Ascending aorta (tissue), 2 donors: ENCODE results near the gene HSPA4. TPM values are rescaled to one million over a fixed set of nuclear protein-coding genes. Genes with fewer than 3 reads are reported as not detected.

Source experiments
- DNase-seq, 2 donors: peaks; one replicate each; pipeline ENCODE4 v3.0.0-alpha.2; 2019; ENCODE audit warnings: low spot score in 2 of 2
- H3K27ac ChIP-seq, 2 donors: fragments of 200-600 bp; sonication (generic); one replicate each; pipeline ENCODE4 v1.5.1; 2016 to 2017; ENCODE audit warnings: mild to moderate bottlenecking in 1 of 2
- H3K27me3 ChIP-seq: fragments of 200-600 bp; sonication (generic); one replicate; pipeline ENCODE4 v1.5.1; 2017
- H3K36me3 ChIP-seq, 2 donors: fragments of 200-600 bp; sonication (generic); one replicate each; pipeline ENCODE4 v1.5.1; 2016
- H3K4me1 ChIP-seq, 2 donors: fragments of 200-600 bp; sonication (generic); one replicate each; pipeline ENCODE4 v1.5.1; 2016 to 2017; ENCODE audit warnings: mild to moderate bottlenecking in 1 of 2
- H3K4me3 ChIP-seq, 2 donors: fragments of 200-600 bp; sonication (generic); one replicate each; pipeline ENCODE4 v1.5.1; 2016 to 2017; ENCODE audit warnings: mild to moderate bottlenecking in 1 of 2
- H3K9me3 ChIP-seq, 2 donors: fragments of 200-600 bp; sonication (generic); one replicate each; pipeline ENCODE4 v1.5.1; 2016
- CTCF ChIP-seq, 3 experiments: fragments of 200-600 bp in 2 of 3; fragments of 450-650 bp in 1 of 3; sonication (generic) in 2 of 3; IDR thresholded peaks; one replicate each; pipeline ENCODE4 v1.5.1; 2016 to 2019; ENCODE audit warnings: antibody characterized with exemption in 3 of 3, mild to moderate bottlenecking in 1 of 3, moderate library complexity in 1 of 3
- intact Hi-C: fragments of 100-400 bp; cut with DNase I; formaldehyde crosslinking; loops from one replicate; pipeline ENCODE4 v1.15.1; 2023
- total RNA-seq: library from RNA; depleted of rRNA; stranded (reverse); fragments of >200 nt; gene quantifications from one replicate; pipeline ENCODE4 v1.1.0, GENCODE V29; 2016

Gene HSPA4
- total RNA-seq, 1 donor from 2014 or later = 16.2 TPM

DNA sequence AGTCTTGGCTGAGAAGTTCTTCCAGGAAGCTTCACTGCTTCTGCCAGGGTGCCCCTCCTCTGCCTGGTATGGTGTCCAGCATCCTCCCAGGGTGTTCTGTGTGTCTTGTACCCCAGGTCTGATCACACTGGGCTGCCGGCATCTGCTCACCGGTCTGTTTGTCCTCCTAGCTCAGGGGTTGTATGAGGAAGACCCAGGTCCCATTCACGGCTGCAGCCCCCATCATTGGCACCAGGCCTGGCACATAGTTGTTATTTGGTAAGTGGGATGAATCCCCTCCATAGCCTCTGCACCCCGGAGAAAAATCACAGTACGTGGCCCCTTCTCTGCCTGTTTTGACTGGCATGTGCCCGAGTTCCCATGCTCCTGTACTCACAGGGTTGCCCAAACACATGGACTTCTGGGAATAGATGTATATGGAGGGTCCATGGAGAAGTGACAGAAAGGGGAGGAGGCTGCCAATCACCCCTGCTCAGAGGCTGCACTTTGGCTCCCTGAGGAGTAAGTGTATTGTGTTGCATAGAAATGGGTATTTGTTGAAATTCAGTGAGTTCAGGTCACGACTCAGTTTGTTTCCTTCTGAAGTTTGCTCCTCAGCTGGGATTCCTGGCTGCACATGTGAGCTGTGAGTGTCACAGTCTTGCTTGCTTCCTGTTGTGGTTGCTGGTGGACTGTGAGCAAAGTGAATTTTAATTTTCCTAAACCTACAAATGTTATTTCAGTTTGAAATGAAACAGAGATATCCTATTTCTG, 96.2 kb downstream of the HSPA4 start:
- no peak for TF ChIP-seq CTCF (IDR thresholded peaks at IDR 0.05)
- intact Hi-C loops = no loop called here
- no peak for DNase-seq

DNA sequence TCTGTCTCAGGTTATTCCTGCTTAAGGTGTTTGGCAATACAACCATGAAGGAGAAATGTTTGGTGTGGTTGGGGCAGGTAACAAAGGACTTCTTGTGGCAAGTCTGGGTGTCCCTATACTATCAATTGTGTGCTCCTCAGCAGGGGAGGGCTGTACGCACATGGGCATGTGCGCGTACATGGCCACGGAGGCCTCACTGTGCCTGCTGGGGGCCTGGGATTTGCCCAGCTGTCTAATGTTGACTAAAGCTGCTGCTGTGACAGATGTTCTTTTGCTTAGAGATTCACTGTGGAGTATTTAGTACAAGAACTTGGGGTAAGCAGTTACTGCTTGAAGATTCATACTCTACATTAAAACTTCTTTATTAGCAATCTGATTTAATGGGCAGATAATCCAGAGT, 97.5 kb downstream of the HSPA4 start:
- Histone ChIP-seq H3K27me3 (no peaks in the 10 kb centered on the region), H3K4me1 (no peaks in the 10 kb centered on the region), H3K9me3 (no peaks in the 10 kb centered on the region), H3K36me3 (no peaks in the 10 kb centered on the region), H3K27ac (no peak overlapping the region), H3K4me3 (no peak overlapping the region)
- no peak for DNase-seq
- intact Hi-C loops = no loop called here
- TF ChIP-seq CTCF (IDR thresholded peaks at IDR 0.05) = no peak

More for the DNA sequence above, 96.2 kb downstream of the HSPA4 start:
- no peaks in the 10 kb centered on the region for H3K9me3 ChIP-seq
- H3K36me3 ChIP-seq = no peaks in the 10 kb centered on the region
- H3K27ac ChIP-seq = no peak overlapping the region
- H3K4me3 ChIP-seq = no peak overlapping the region
- H3K4me1 ChIP-seq = no peaks in the 10 kb centered on the region
- no peaks in the 10 kb centered on the region for H3K27me3 ChIP-seq

GRCh38 chr5:133150909-133151544, 99.2 kb downstream of the HSPA4 start:
- Histone ChIP-seq H3K36me3 (no peaks in the 10 kb centered on the region), H3K27me3 (no peaks in the 10 kb centered on the region), H3K4me3 (no peak overlapping the region), H3K4me1 (no peaks in the 10 kb centered on the region), H3K27ac (no peak overlapping the region), H3K9me3 (no peaks in the 10 kb centered on the region)
- intact Hi-C loops = no loop called here
- TF ChIP-seq CTCF (IDR thresholded peaks at IDR 0.05) = no peak
- DNase-seq = no peak

GRCh38 chr5:133154274-133155075, 102.7 kb downstream of the HSPA4 start:
- no peak for DNase-seq
- no peak overlapping the region for H3K4me3 ChIP-seq
- no peaks in the 10 kb centered on the region for H3K9me3 ChIP-seq
- no peaks in the 10 kb centered on the region for H3K27me3 ChIP-seq
- no peak for TF ChIP-seq CTCF (IDR thresholded peaks at IDR 0.05)
- no peaks in the 10 kb centered on the region for H3K36me3 ChIP-seq
- H3K4me1 ChIP-seq = no peaks in the 10 kb centered on the region
- intact Hi-C loops = no loop called here
- no peak overlapping the region for H3K27ac ChIP-seq

- no peak for DNase-seq
- H3K9me3 ChIP-seq = no peaks in the 10 kb centered on the region
- H3K27me3 ChIP-seq = no peaks in the 10 kb centered on the region
- no peaks in the 10 kb centered on the region for H3K36me3 ChIP-seq
- TF ChIP-seq CTCF (IDR thresholded peaks at IDR 0.05) = no peak
- no peaks in the 10 kb centered on the region for H3K4me1 ChIP-seq
- no peak overlapping the region for H3K4me3 ChIP-seq
- intact Hi-C loops = no loop called here
- H3K27ac ChIP-seq = no peak overlapping the region
Observed at GRCh38 chr5:133155326-133155969, 103.6 kb downstream of the HSPA4 start.

Other genes starting within 250 kb of the HSPA4 start
- not detected for gene SOWAHA, start 238.7 kb upstream of the HSPA4 start, total RNA-seq
- gene SHROOM1, start 221.4 kb upstream of the HSPA4 start, total RNA-seq = 49.4 TPM
- gene GDF9, start 185.5 kb upstream of the HSPA4 start, total RNA-seq = not detected
- gene UQCRQ, start 185.4 kb upstream of the HSPA4 start, total RNA-seq = 53.6 TPM
- 0.21 TPM for gene LEAP2, start 178.3 kb upstream of the HSPA4 start, total RNA-seq
- 63.0 TPM for gene AFF4, start 88.4 kb upstream of the HSPA4 start, total RNA-seq
- 1.9 TPM for gene ZCCHC10, start 25.5 kb upstream of the HSPA4 start, total RNA-seq